Gastrocnemius medialis (tissue), 4 donors: ENCODE results near the gene SCNN1G.

Source experiments
- CTCF ChIP-seq, 5 experiments: fragments of 450-650 bp in 3 of 5; fragments of 200-600 bp in 2 of 5; sonication (generic) in 2 of 5; IDR thresholded peaks in 4 of 5; conservative IDR thresholded peaks in 1 of 5; 1 replicate in 4 of 5; 2 replicates in 1 of 5; pipeline ENCODE4 v1.5.1; 2016 to 2019; ENCODE audit warnings: antibody characterized with exemption in 5 of 5, mild to moderate bottlenecking in 3 of 5, moderate library complexity in 3 of 5
- POLR2A ChIP-seq, 2 donors: fragments of 450-650 bp; IDR thresholded peaks; one replicate each; pipeline ENCODE4 v1.6.1; 2017; ENCODE audit warnings: antibody characterized with exemption in 2 of 2, mild to moderate bottlenecking in 2 of 2, moderate library complexity in 2 of 2

GRCh38 chr16:23172994-23173393 is 9.6 kb upstream of the SCNN1G start:
- TF ChIP-seq CTCF (IDR thresholded peaks at IDR 0.05 in 4 of 5, conservative IDR thresholded peaks at IDR 0.05 in 1 of 5), result no peak
- TF ChIP-seq POLR2A (IDR thresholded peaks at IDR 0.05), result no peak
